NB4 (cell line): Measurements from ENCODE around the gene PHB1.

ENCODE experiments used
- MYC ChIP-seq: IDR thresholded peaks from 2 replicates; pipeline ENCODE4 v1.6.1; 2011; ENCODE audit warnings: low read depth, low read length
- POLR2A ChIP-seq: IDR thresholded peaks from 2 replicates; pipeline ENCODE4 v1.6.1; 2011; ENCODE audit warnings: mild to moderate bottlenecking; ENCODE audit not compliant: insufficient read length; ENCODE audit errors: extremely low read depth
- TF ChIP-seq, protein P1 (sequence below): IDR thresholded peaks from one replicate; pipeline ENCODE4 v1.5.1; 2012; ENCODE audit warnings: low read depth, low read length
- TF ChIP-seq, protein P2 (sequence below): IDR thresholded peaks from 2 replicates; pipeline ENCODE4 v1.6.1; 2011; ENCODE audit warnings: low read depth, low read length

GRCh38 chr17:49363251-49363650 lies 51.4 kb downstream of the PHB1 start:
- TF ChIP-seq POLR2A (no peak), MYC (no peak)
- TF ChIP-seq, protein P1, sequence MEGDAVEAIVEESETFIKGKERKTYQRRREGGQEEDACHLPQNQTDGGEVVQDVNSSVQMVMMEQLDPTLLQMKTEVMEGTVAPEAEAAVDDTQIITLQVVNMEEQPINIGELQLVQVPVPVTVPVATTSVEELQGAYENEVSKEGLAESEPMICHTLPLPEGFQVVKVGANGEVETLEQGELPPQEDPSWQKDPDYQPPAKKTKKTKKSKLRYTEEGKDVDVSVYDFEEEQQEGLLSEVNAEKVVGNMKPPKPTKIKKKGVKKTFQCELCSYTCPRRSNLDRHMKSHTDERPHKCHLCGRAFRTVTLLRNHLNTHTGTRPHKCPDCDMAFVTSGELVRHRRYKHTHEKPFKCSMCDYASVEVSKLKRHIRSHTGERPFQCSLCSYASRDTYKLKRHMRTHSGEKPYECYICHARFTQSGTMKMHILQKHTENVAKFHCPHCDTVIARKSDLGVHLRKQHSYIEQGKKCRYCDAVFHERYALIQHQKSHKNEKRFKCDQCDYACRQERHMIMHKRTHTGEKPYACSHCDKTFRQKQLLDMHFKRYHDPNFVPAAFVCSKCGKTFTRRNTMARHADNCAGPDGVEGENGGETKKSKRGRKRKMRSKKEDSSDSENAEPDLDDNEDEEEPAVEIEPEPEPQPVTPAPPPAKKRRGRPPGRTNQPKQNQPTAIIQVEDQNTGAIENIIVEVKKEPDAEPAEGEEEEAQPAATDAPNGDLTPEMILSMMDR = no peak
- TF ChIP-seq, protein P2, sequence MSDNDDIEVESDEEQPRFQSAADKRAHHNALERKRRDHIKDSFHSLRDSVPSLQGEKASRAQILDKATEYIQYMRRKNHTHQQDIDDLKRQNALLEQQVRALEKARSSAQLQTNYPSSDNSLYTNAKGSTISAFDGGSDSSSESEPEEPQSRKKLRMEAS = no peak
